ENCODE measurements around the gene SDCBP2.

The SDCBP2 gene, protein sequence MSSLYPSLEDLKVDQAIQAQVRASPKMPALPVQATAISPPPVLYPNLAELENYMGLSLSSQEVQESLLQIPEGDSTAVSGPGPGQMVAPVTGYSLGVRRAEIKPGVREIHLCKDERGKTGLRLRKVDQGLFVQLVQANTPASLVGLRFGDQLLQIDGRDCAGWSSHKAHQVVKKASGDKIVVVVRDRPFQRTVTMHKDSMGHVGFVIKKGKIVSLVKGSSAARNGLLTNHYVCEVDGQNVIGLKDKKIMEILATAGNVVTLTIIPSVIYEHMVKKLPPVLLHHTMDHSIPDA

GRCh38 chr20:1328680-1329330 lies at the start of gene SDCBP2:
Gene SDCBP2 (minus strand): TSS chr20:1329139. CDS start chr20:1320416, 8,723 bp downstream.
- no peak for DNase-seq

GRCh38 chr20:1378735-1379125 lies 49.8 kb upstream of the SDCBP2 start:
- DNase-seq, result no peak

DNA sequence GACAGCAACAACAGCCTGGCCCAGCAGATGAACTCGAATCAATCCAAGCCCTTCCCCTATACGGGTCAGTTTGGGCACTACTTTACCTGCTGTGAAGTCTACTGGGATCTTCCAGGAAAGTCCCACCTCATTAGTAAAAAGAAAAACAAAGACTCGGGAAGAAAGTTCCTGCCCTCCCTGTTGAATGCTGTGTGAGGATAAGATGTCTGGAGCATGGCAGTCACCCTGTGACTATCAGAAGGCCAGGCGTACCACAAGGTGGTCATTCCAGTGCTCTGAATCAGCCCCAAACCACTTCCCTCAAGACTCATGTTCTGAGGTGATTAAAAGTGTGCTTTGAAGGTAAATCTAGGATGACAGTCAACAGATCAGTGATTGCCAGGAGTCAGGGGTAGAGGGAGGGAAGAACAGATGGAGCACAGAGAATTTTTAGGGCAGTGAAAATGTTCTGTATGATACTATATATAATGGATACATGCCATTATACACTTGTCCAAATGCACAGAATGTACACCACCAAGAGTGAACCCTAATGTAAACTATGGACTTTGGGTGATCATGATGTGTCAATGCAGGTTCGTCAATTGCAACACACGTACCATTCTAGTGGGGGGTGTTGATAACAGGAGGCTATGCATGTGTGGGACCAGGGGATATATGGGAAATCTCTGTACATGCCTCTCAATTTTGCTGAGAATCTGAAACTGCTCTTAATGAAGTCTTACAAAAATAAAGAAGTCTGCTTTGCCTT lies 49.2 kb upstream of the SDCBP2 start:
- no peak for DNase-seq

DNA sequence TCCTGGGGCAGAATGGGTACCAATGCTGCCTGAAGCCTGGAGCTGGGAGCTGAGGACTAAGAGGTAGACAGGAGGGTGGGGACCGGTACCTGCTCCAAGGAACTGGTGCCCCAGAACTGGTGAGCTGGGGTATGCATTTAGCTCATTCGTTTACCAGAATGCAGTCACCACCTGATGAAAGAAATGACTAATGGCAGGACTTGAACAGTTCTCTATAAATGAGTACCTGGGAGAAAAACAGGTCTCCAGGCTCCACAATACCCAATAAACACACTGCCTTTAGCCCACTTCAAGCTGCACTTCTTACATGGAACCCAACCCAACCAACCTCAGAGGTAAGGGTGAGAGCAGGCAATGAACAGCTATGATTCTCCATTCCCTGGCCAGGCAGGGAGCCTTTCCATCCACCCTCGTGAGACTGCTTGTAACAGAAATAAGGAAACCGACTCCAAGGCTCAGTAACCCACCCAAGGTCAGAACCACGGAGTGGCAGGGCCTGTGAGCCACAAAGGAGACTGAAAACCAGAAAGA lies 48.5 kb upstream of the SDCBP2 start:
- DNase-seq, result no peak

GRCh38 chr20:1376408-1377270 lies 47.7 kb upstream of the SDCBP2 start:
- peak; percentile 92 for DNase-seq

DNA sequence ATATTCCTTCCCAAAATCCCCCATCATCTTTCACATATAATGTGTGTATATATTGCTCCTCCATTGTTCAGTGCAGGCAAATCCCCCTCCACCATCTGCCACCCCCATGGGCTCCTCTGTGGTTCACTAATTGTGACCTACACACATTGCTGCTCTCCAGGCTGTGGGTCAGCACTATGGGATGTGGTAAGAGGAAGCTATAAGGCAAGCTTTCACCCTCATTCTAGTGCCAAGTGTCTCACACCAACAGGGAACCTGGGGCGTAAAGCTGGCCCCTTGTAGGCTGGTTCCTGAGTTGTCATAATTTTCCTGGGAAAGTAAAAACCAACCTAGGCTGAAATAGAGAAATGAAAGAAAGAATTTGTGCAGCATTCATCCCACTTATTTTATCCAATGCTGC lies 47.1 kb upstream of the SDCBP2 start:
- DNase-seq, result peak in 1 of 2 experiments; percentile 56

GRCh38 chr20:1375515-1375914 lies 46.6 kb upstream of the SDCBP2 start:
- DNase-seq, result peak; percentile 64 to 70

- no peak for DNase-seq
Observed at GRCh38 chr20:1374246-1374645, 45.3 kb upstream of the SDCBP2 start.

DNA sequence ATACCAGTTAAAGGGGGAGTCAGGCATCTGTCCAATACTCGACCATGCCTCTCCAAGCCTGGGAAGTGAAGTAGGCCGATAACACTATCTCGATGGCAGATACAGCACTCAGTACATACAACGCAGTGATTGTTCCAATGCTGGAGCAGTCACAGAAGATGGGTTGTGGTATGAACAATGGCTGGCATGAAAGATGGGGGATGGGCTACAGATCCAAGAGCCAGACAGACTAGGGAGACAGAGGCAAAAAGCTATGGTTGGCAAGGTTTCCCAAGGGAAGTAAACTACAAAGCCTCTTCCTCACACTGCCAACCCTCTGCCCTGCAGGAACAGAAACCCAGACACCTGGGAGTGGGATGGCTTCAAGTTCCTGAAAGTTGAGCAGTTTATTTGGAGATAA lies 44.7 kb upstream of the SDCBP2 start:
- DNase-seq, result no peak

GRCh38 chr20:1373036-1373435 lies 44.1 kb upstream of the SDCBP2 start:
- DNase-seq, result no peak

DNA sequence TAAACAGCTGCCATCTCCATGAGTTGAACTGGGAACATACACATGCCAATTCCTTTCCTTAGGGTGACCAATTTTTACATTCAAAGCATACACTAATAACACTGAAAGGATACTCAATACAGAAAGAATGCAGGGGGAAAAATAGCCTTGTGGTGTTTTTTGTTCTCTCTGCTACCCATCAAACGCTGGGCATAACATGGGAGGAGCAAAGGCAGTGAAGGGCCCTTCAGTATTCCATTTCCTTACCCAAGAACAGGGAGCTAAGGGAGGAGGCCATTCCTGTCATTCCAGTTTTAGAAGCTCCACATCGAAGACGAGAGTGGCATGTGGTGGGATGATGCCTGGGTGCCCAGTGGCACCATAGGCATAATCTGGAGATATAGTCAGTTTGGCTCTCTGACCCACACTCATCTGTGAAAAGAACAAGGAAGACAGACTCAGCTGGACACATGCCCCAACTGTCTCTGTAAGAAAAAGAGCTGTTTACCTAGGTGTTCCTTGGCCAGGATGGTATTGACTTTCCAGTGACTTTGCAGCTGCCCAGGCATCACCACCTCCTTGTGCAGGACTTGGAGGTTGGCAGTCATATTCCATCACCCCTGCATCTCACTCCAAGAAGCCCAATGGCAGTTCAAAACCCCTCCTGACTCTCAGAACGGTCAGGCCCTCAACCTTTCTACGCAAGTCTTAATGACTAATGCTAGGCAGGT lies 43.0 kb upstream of the SDCBP2 start:
- DNase-seq, result no peak

DNA sequence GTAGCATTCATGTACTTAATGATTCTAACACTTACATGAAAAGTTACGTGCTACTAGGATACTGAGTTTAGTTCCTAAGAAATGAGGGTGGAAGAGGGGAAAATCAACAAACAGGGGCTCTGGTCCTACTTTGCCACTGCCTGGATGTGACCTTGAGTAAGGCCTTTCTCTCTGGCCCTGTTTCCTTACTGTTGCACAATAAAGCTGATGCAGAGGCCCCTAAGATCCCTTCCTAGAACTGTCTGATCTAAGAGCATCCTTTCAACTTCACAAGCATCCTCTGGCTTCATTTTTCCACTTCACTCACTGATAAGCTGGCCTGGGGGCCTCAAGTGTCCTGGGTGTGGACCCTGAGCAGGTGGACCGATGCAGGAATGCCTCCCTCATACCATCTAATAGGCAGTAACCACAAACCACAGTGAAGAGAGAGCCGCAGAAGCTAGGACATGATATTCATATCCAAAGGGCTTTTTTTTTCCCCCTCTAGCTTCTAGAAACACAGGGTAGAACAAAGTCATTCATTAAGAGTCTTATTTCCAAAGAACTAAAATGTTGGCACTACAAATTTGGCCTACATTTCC lies 42.4 kb upstream of the SDCBP2 start:
- DNase-seq, result no peak

GRCh38 chr20:1370548-1371110 lies 41.7 kb upstream of the SDCBP2 start:
- DNase-seq, result no peak

GRCh38 chr20:1369970-1370369 lies 41.0 kb upstream of the SDCBP2 start:
- no peak for DNase-seq

- DNase-seq, result no peak
Observed at GRCh38 chr20:1368448-1369199, 39.7 kb upstream of the SDCBP2 start.

- no peak for DNase-seq
Observed at GRCh38 chr20:1367479-1367878, 38.5 kb upstream of the SDCBP2 start.

- DNase-seq, result no peak
Observed at GRCh38 chr20:1364106-1364505, 35.2 kb upstream of the SDCBP2 start.

- DNase-seq, result no peak
Observed at GRCh38 chr20:1363522-1363921, 34.6 kb upstream of the SDCBP2 start.

GRCh38 chr20:1362484-1362883 lies 33.5 kb upstream of the SDCBP2 start:
- no peak for DNase-seq

DNA sequence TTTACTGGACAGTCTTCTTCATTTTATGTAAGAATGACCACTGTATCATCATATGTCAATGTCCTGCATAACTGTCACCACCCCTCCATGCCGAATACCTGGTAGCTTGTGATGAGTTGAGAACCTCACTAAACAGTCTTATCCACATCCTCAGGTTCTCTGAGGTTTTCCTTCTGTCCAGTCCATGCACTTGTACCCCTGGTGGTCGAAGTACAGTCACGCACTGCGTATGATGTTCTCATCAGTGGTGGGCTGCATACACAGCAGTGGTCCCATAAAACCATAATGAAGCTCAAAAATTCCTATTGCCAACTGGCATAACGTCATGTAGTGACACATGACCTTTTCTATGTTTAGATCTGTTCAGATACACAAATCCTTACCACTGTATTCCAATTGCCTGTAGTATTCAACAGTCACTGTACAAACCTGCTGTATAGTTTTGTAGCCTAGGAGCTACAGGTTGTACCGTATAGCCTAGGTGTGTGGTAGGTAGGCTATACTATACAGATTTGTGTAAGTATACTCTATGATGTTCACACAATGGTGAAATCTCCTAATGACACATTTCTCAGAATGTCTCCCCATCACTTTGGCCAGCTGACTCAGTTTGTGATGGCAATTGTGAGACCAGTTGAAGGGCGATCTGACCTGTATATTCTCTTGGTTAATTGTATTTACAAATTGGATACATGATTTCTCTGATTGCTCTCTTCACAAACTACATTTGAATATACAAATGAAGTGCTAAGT lies 31.3 kb upstream of the SDCBP2 start:
- DNase-seq, result no peak

All from Kasumi-1 (cell line).